NB4 (cell line): ENCODE measurements around the gene NRXN3.

Experiments
- DNase-seq: peaks from one replicate; pipeline ENCODE4 v3.0.0; 2010; ENCODE audit warnings: low read depth
- H3K4me3 ChIP-seq: one replicate; pipeline ENCODE4 v1.5.1; 2011; ENCODE audit warnings: mild to moderate bottlenecking, low read depth, low read length, moderate library complexity
- MAX ChIP-seq: IDR thresholded peaks from 2 replicates; pipeline ENCODE4 v1.6.1; 2011; ENCODE audit warnings: low read depth, low read length
- MYC ChIP-seq: IDR thresholded peaks from 2 replicates; pipeline ENCODE4 v1.6.1; 2011; ENCODE audit warnings: low read depth, low read length
- POLR2A ChIP-seq: IDR thresholded peaks from 2 replicates; pipeline ENCODE4 v1.6.1; 2011; ENCODE audit warnings: mild to moderate bottlenecking; ENCODE audit not compliant: insufficient read length; ENCODE audit errors: extremely low read depth
- TF ChIP-seq, protein P1 (sequence below): IDR thresholded peaks from one replicate; pipeline ENCODE4 v1.5.1; 2012; ENCODE audit warnings: low read depth, low read length

The NRXN3 gene

GRCh38 chr14:78341827-78342389, 171.7 kb downstream of the NRXN3 start:
- TF ChIP-seq POLR2A (no peak), MYC (no peak), MAX (no peak)
- TF ChIP-seq, protein P1, sequence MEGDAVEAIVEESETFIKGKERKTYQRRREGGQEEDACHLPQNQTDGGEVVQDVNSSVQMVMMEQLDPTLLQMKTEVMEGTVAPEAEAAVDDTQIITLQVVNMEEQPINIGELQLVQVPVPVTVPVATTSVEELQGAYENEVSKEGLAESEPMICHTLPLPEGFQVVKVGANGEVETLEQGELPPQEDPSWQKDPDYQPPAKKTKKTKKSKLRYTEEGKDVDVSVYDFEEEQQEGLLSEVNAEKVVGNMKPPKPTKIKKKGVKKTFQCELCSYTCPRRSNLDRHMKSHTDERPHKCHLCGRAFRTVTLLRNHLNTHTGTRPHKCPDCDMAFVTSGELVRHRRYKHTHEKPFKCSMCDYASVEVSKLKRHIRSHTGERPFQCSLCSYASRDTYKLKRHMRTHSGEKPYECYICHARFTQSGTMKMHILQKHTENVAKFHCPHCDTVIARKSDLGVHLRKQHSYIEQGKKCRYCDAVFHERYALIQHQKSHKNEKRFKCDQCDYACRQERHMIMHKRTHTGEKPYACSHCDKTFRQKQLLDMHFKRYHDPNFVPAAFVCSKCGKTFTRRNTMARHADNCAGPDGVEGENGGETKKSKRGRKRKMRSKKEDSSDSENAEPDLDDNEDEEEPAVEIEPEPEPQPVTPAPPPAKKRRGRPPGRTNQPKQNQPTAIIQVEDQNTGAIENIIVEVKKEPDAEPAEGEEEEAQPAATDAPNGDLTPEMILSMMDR = no peak
- no peak overlapping the region for H3K4me3 ChIP-seq
- DNase-seq = no peak

DNA sequence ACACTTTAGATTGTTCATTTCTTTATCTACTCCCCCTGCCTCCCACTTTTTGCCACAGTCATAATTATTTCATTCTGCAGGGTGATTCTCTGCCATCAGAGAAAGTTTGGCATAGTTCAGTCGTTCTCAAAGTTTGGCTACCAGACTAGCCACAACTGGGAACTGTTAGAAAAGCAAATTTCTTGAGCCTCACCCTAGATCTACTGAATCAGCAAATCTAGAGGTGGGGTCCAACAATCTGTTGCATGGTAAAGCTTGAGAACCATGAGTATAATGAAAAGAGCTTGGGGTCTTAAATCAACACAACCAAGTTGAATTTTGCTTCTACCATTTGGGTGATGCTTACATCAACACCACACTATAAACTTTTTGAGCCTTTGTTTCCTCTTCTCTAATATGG, 172.7 kb downstream of the NRXN3 start:
- DNase-seq = no peak
- TF ChIP-seq MAX = no peak
- no peak for TF ChIP-seq MYC
- no peak for TF ChIP-seq POLR2A
- TF ChIP-seq, protein P1 = no peak
- H3K4me3 ChIP-seq = no peak overlapping the region

DNA sequence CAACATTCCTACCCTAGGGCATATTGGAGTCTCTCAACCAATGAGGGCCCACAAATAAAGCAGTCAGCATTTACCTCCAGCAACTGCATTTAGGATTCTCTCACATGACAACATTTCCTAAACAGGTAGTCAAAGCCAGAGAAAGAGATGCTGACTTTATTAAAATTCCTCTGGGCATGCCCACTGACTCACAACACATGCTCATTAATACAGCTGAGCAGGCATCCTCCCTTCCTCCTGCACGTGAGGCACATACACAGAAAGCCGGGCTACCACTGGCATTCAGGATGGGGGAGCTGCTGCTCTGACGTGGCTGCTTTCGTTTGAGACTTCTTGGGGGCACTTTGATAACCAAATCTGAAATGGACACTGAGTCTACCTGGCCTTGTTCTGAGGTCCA, 174.1 kb downstream of the NRXN3 start:
- no peak overlapping the region for H3K4me3 ChIP-seq
- no peak for DNase-seq
- TF ChIP-seq MAX (no peak), POLR2A (no peak), MYC (no peak)
- TF ChIP-seq, protein P1 = no peak

DNA sequence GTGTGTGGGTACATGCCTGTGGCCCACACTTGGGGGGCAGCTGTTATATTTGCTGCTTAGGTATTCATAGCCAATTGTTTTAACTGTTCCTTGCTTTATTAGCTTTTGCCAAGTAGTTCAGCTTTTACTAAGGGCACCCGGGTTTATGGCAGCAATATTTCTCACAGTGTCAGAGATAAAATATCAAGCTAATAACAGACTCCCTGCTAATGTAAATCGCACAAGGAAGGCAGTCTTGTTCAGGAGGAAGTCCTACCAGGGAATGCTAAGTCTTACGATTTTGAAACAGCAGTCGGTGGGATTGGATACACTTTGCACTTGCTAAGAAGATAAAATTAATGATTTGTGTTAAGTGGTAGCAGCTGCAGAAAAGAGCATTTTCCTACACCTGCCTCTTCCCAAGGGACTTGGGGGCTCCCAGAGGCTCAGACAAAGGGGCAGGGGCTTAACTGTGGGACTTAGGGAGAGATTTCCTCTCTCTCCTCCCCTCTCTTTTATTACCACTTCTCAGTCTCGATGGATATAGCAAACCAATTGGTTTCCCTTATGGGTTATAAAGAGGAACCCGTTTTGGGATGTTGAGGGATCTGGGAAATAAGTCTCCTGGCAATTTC, 175.1 kb downstream of the NRXN3 start:
- H3K4me3 ChIP-seq = no peak overlapping the region
- no peak for DNase-seq
- no peak for TF ChIP-seq MAX
- no peak for TF ChIP-seq POLR2A
- TF ChIP-seq MYC = no peak
- TF ChIP-seq, protein P1 = no peak

- TF ChIP-seq POLR2A (no peak), MAX (no peak), MYC (no peak)
- TF ChIP-seq, protein P1 = no peak
- no peak for DNase-seq
- no peak overlapping the region for H3K4me3 ChIP-seq
Observed at GRCh38 chr14:78346747-78347146, 176.6 kb downstream of the NRXN3 start.
